ENCODE measurements around the gene ACADSB. TPM values are rescaled to one million over a fixed set of nuclear protein-coding genes. Genes with fewer than 3 reads are reported as not detected.

Gene ACADSB
- total RNA-seq, 1 donor from 2014 or later, result 13.1 TPM

GRCh38 chr10:123101872-123102271, 93.1 kb downstream of the ACADSB start:
- no peak for DNase-seq

GRCh38 chr10:123102673-123103072, 93.9 kb downstream of the ACADSB start:
- DNase-seq, result no peak

GRCh38 chr10:123103944-123104343, 95.1 kb downstream of the ACADSB start:
- DNase-seq, result no peak

Other genes with a start within 250 kb of the ACADSB start
- 0.59 TPM for gene CUZD1, start 163.1 kb upstream of the ACADSB start, total RNA-seq
- 5.7 TPM for gene FAM24B, start 129.4 kb upstream of the ACADSB start, total RNA-seq
- gene FAM24A, start 98.4 kb upstream of the ACADSB start, total RNA-seq, result not detected
- 13.4 TPM for gene C10orf88, start 54.8 kb upstream of the ACADSB start, total RNA-seq
- 4.1 TPM for gene PSTK, start 28.6 kb upstream of the ACADSB start, total RNA-seq
- gene IKZF5, start 211 bp upstream of the ACADSB start, total RNA-seq, result 11.8 TPM
- gene HMX3, start 127.0 kb downstream of the ACADSB start, total RNA-seq, result not detected
- gene HMX2, start 139.1 kb downstream of the ACADSB start, total RNA-seq, result not detected
- 117 TPM for gene BUB3, start 145.4 kb downstream of the ACADSB start, total RNA-seq

Measured in skin of body (tissue), 2 donors.